A673 (cell line): ENCODE results near the gene SIRT6.

Experiments used
- EZH2 ChIP-seq: fragments of 200-600 bp; sonication (generic); IDR thresholded peaks from 2 replicates; pipeline ENCODE4 v1.6.1; 2017; ENCODE audit warnings: borderline replicate concordance, low read depth, mild to moderate bottlenecking, mixed read lengths, antibody characterized with exemption, low read length; ENCODE audit not compliant: poor library complexity, severe bottlenecking
- TF ChIP-seq, protein P1 (sequence below): fragments of 300-800, 200-600 bp; sonication (generic); conservative IDR thresholded peaks from 2 replicates; pipeline ENCODE4 v1.5.1; 2017; ENCODE audit warnings: low read depth, mild to moderate bottlenecking, antibody characterized with exemption, low read length, moderate library complexity, mixed read lengths

DNA sequence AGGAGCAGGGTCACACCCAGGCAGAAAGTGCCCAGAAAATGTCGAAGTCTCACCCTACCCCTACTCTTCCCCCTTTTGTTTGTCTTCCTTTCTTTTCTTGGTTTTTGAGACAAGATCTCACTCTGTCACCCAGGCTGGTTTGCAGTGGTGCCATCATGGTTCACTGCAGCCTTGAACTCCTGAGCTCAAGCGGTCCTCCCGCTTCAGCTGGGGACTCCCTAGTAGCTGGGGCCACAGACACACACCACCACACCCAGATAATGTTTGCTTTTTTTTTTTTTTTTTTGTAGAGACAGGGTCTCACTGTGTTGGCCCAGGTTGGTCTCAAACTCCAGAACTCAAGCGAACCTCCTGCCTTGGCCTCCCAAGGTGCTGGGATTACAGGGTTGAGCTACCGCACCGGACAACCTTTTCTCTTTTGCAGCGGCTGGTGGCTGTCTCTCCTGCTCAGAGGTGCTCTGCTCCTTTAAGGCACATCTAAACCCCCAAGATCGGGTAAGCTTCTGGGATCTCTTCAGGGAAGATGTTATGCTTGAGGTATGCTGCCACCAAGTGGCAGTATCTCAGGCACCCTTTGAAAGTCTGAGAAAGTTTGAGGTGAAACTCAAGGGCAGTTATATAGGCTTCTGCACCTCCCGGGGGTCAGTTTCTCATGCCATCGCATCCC is 24.6 kb upstream of the SIRT6 start:
- no peak for TF ChIP-seq EZH2
- TF ChIP-seq, protein P1, sequence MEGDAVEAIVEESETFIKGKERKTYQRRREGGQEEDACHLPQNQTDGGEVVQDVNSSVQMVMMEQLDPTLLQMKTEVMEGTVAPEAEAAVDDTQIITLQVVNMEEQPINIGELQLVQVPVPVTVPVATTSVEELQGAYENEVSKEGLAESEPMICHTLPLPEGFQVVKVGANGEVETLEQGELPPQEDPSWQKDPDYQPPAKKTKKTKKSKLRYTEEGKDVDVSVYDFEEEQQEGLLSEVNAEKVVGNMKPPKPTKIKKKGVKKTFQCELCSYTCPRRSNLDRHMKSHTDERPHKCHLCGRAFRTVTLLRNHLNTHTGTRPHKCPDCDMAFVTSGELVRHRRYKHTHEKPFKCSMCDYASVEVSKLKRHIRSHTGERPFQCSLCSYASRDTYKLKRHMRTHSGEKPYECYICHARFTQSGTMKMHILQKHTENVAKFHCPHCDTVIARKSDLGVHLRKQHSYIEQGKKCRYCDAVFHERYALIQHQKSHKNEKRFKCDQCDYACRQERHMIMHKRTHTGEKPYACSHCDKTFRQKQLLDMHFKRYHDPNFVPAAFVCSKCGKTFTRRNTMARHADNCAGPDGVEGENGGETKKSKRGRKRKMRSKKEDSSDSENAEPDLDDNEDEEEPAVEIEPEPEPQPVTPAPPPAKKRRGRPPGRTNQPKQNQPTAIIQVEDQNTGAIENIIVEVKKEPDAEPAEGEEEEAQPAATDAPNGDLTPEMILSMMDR = peak; percentile 46
